Suprapubic skin (tissue), 4 donors: ENCODE data around the gene CFHR1. TPM values are rescaled to one million over a fixed set of nuclear protein-coding genes. Genes with fewer than 3 reads are reported as not detected.
"Not testable (repeated sequence)": the region's sequence is repeated elsewhere in the genome, so short reads cannot be mapped to it uniquely, and the experiment has no call there.

Experiments used
- DNase-seq, 2 donors: peaks; one replicate each; pipeline ENCODE4 v3.0.0-alpha.2; 2019; ENCODE audit warnings: low spot score in 2 of 2
- H3K27ac ChIP-seq: fragments of 200-600 bp; sonication (generic); one replicate; pipeline ENCODE4 v1.5.1; 2019
- H3K27me3 ChIP-seq: fragments of 200-600 bp; sonication (generic); one replicate; pipeline ENCODE4 v1.5.1; 2019
- H3K36me3 ChIP-seq: fragments of 200-600 bp; sonication (generic); one replicate; pipeline ENCODE4 v1.5.1; 2019
- H3K4me1 ChIP-seq: fragments of 200-600 bp; sonication (generic); one replicate; pipeline ENCODE4 v1.5.1; 2019
- H3K4me3 ChIP-seq: fragments of 200-600 bp; sonication (generic); one replicate; pipeline ENCODE4 v1.5.1; 2019; ENCODE audit warnings: mild to moderate bottlenecking
- H3K9me3 ChIP-seq: fragments of 200-600 bp; sonication (generic); one replicate; pipeline ENCODE4 v1.5.1; 2019
- CTCF ChIP-seq, 2 donors: fragments of 200-600 bp in 1 of 2; fragments of 450-650 bp in 1 of 2; sonication (generic) in 1 of 2; IDR thresholded peaks; one replicate each; pipeline ENCODE4 v1.5.1; 2016 to 2019; ENCODE audit warnings: antibody characterized with exemption in 2 of 2, mild to moderate bottlenecking in 1 of 2, moderate library complexity in 1 of 2
- EP300 ChIP-seq: sonication (generic); formaldehyde crosslinking; IDR thresholded peaks from one replicate; pipeline ENCODE4 v1.6.1; 2017; ENCODE audit warnings: antibody characterized with exemption
- POLR2A ChIP-seq, 2 donors: fragments of 450-650 bp; IDR thresholded peaks; one replicate each; pipeline ENCODE4 v1.6.1; 2017; ENCODE audit warnings: antibody characterized with exemption in 2 of 2, mild to moderate bottlenecking in 2 of 2, moderate library complexity in 2 of 2
- POLR2AphosphoS5 ChIP-seq, 3 donors: sonication (generic); formaldehyde crosslinking; IDR thresholded peaks; one replicate each; pipeline ENCODE4 v1.6.1; 2017; ENCODE audit warnings: antibody characterized with exemption in 3 of 3
- WGBS: methylation state at CpG from one replicate; pipeline ENCODE4 v1.1.5; 2018; 5-methylcytosine and 5-hydroxymethylcytosine counted together
- total RNA-seq, 4 donors: library from RNA; depleted of rRNA; stranded (reverse); fragments of >200 nt; gene quantifications; one replicate each; pipeline ENCODE4 v1.1.0, GENCODE V29; 2016

CFHR1 gene
- 1 to 10 TPM in 1 of 4 donors, not detected in 3; 1.8 TPM for total RNA-seq

- not testable (repeated sequence) for H3K27ac ChIP-seq, H3K27me3 ChIP-seq, H3K36me3 ChIP-seq, H3K4me1 ChIP-seq, DNase-seq, H3K9me3 ChIP-seq, H3K4me3 ChIP-seq
- WGBS = no CpG with 5 or more reads among the region's 1 CpG
Measured at GRCh38 chr1:196819531-196819930, at the start of gene CFHR1. Gene CFHR1, plus strand, starts transcription at chr1:196819731. Its CDS starts 114 bp downstream, at chr1:196819845.

GRCh38 chr1:196769823-196770222 lies 49.7 kb upstream of the CFHR1 start:
- not testable (repeated sequence) for H3K9me3 ChIP-seq, H3K27ac ChIP-seq, H3K4me1 ChIP-seq, H3K4me3 ChIP-seq, DNase-seq, H3K36me3 ChIP-seq, H3K27me3 ChIP-seq
- 96% methylated on average over 4 of the region's 4 CpGs for WGBS

- no peak for TF ChIP-seq POLR2A (IDR thresholded peaks at IDR 0.05)
- no peak for TF ChIP-seq EP300
- no peak for TF ChIP-seq CTCF (IDR thresholded peaks at IDR 0.05)
- no peak for TF ChIP-seq POLR2AphosphoS5 (IDR thresholded peaks at IDR 0.05)
- H3K27me3 ChIP-seq = no peaks in the 10 kb centered on the region
- 88% methylated on average over 1 of the region's 1 CpG for WGBS
- no peaks in the 10 kb centered on the region for H3K4me1 ChIP-seq
- H3K9me3 ChIP-seq = no peaks in the 10 kb centered on the region
- no peak for DNase-seq
- H3K27ac ChIP-seq = no peak overlapping the region
- no peaks in the 10 kb centered on the region for H3K36me3 ChIP-seq
- no peak overlapping the region for H3K4me3 ChIP-seq
Measured at GRCh38 chr1:196773713-196774112, 45.8 kb upstream of the CFHR1 start.

GRCh38 chr1:196774175-196774574 lies 45.4 kb upstream of the CFHR1 start:
- no peaks in the 10 kb centered on the region for H3K4me1 ChIP-seq
- H3K9me3 ChIP-seq = no peaks in the 10 kb centered on the region
- H3K4me3 ChIP-seq = no peak overlapping the region
- no peaks in the 10 kb centered on the region for H3K27me3 ChIP-seq
- H3K36me3 ChIP-seq = no peaks in the 10 kb centered on the region
- 73% methylated on average over 2 of the region's 2 CpGs for WGBS
- H3K27ac ChIP-seq = no peak overlapping the region
- TF ChIP-seq POLR2AphosphoS5 (IDR thresholded peaks at IDR 0.05) (no peak), EP300 (no peak), POLR2A (IDR thresholded peaks at IDR 0.05) (no peak), CTCF (IDR thresholded peaks at IDR 0.05) (no peak)
- no peak for DNase-seq

- H3K27ac ChIP-seq = no peak within 1 kb of the TSS
- no peaks in the 10 kb centered on the region for H3K9me3 ChIP-seq
- H3K4me1 ChIP-seq = no peaks in the 10 kb centered on the region
- TF ChIP-seq EP300 (no peak), CTCF (IDR thresholded peaks at IDR 0.05) (no peak), POLR2AphosphoS5 (IDR thresholded peaks at IDR 0.05) (no peak), POLR2A (IDR thresholded peaks at IDR 0.05) (no peak)
- no peaks in the 10 kb centered on the region for H3K27me3 ChIP-seq
- H3K36me3 ChIP-seq = no peaks in the 10 kb centered on the region
- DNase-seq = no peak
- H3K4me3 ChIP-seq = no peak within 1 kb of the TSS
Measured at GRCh38 chr1:196774603-196775002, 44.9 kb upstream of the CFHR1 start, which contains the start of gene CFHR3. Gene CFHR3, plus strand, starts transcription at chr1:196774840. Its CDS starts 47 bp downstream, at chr1:196774887.

GRCh38 chr1:196777603-196778002 lies 41.9 kb upstream of the CFHR1 start:
- WGBS = 79% methylated on average over 13 of the region's 13 CpGs

More at GRCh38 chr1:196777603-196778002, 41.9 kb upstream of the CFHR1 start:
- DNase-seq = no peak
- Histone ChIP-seq H3K4me1 (no peaks in the 10 kb centered on the region), H3K4me3 (no peak overlapping the region), H3K36me3 (no peaks in the 10 kb centered on the region), H3K9me3 (no peaks in the 10 kb centered on the region), H3K27me3 (no peaks in the 10 kb centered on the region), H3K27ac (no peak overlapping the region)
- TF ChIP-seq POLR2AphosphoS5 (IDR thresholded peaks at IDR 0.05) = no peak
- TF ChIP-seq CTCF (IDR thresholded peaks at IDR 0.05) = no peak
- no peak for TF ChIP-seq EP300
- TF ChIP-seq POLR2A (IDR thresholded peaks at IDR 0.05) = no peak
